Stimulated activated memory B cell treated with anti-CD40 and anti-IgM and Interleukin-4, amounts not matched to agents 10 μg/mL and 1 μg/mL and 100 μg/mL, for 72 hours (primary cell): Measurements from ENCODE around the gene RARRES1.

Experiments used
- ATAC-seq: fragments of 150-1000 bp; cut with Tn5 transposase; 2 replicates; pipeline ENCODE4 v1.10.0; 2021
- H3K27ac Mint-ChIP-seq: one replicate; pipeline ENCODE4 v1.8.0; 2022; ENCODE audit warnings: mild to moderate bottlenecking, mixed read lengths
- H3K27me3 Mint-ChIP-seq: one replicate; pipeline ENCODE4 v1.8.0; 2022; ENCODE audit warnings: mixed read lengths
- H3K36me3 Mint-ChIP-seq: one replicate; pipeline ENCODE4 v1.8.0; 2022; ENCODE audit warnings: mixed read lengths
- H3K4me1 Mint-ChIP-seq: one replicate; pipeline ENCODE4 v1.8.0; 2022; ENCODE audit warnings: mixed read lengths
- H3K4me3 Mint-ChIP-seq: one replicate; pipeline ENCODE4 v1.8.0; 2022; ENCODE audit warnings: mild to moderate bottlenecking, moderate library complexity, mixed read lengths
- H3K9me3 Mint-ChIP-seq: one replicate; pipeline ENCODE4 v1.8.0; 2022; ENCODE audit warnings: mixed read lengths

Gene RARRES1

GRCh38 chr3:158731938-158732855 is at the start of gene RARRES1:
Gene RARRES1 (minus strand): TSS chr3:158732457. CDS start chr3:158732415, 42 bp downstream.
- Mint-ChIP-seq H3K4me3 (peak within 1 kb of the TSS; percentile 73), H3K27me3 (no peaks in the 10 kb centered on the region), H3K36me3 (peaks cover 17% of the 10 kb centered on the region), H3K27ac (no peak within 1 kb of the TSS), H3K4me1 (peaks cover 16% of the 10 kb centered on the region), H3K9me3 (peaks cover 6% of the 10 kb centered on the region)
- peak; percentile 78 for ATAC-seq

GRCh38 chr3:158781849-158782248 is 49.6 kb upstream of the RARRES1 start:
- Mint-ChIP-seq H3K36me3 (no peaks in the 10 kb centered on the region), H3K4me1 (no peaks in the 10 kb centered on the region), H3K27ac (no peak overlapping the region), H3K9me3 (no peaks in the 10 kb centered on the region), H3K4me3 (no peak overlapping the region), H3K27me3 (no peaks in the 10 kb centered on the region)
- ATAC-seq = no peak

GRCh38 chr3:158781191-158781590 is 48.9 kb upstream of the RARRES1 start:
- ATAC-seq = no peak
- Mint-ChIP-seq H3K4me1 (no peaks in the 10 kb centered on the region), H3K27me3 (no peaks in the 10 kb centered on the region), H3K4me3 (no peak overlapping the region), H3K27ac (no peak overlapping the region), H3K36me3 (no peaks in the 10 kb centered on the region), H3K9me3 (no peaks in the 10 kb centered on the region)

GRCh38 chr3:158780766-158781165 is 48.5 kb upstream of the RARRES1 start:
- H3K4me3 Mint-ChIP-seq = no peak overlapping the region
- H3K4me1 Mint-ChIP-seq = no peaks in the 10 kb centered on the region
- no peak for ATAC-seq
- H3K9me3 Mint-ChIP-seq = no peaks in the 10 kb centered on the region
- H3K27me3 Mint-ChIP-seq = no peaks in the 10 kb centered on the region
- H3K36me3 Mint-ChIP-seq = no peaks in the 10 kb centered on the region
- no peak overlapping the region for H3K27ac Mint-ChIP-seq

GRCh38 chr3:158777161-158777873 is 45.1 kb upstream of the RARRES1 start:
- peaks cover 8% of the 10 kb centered on the region for H3K36me3 Mint-ChIP-seq
- H3K27ac Mint-ChIP-seq = no peak overlapping the region
- ATAC-seq = no peak
- H3K27me3 Mint-ChIP-seq = no peaks in the 10 kb centered on the region
- H3K9me3 Mint-ChIP-seq = no peaks in the 10 kb centered on the region
- H3K4me3 Mint-ChIP-seq = no peak overlapping the region
- H3K4me1 Mint-ChIP-seq = no peaks in the 10 kb centered on the region

GRCh38 chr3:158776531-158776930 is 44.3 kb upstream of the RARRES1 start:
- no peaks in the 10 kb centered on the region for H3K27me3 Mint-ChIP-seq
- ATAC-seq = no peak
- H3K27ac Mint-ChIP-seq = no peak overlapping the region
- H3K36me3 Mint-ChIP-seq = peaks cover 8% of the 10 kb centered on the region
- no peaks in the 10 kb centered on the region for H3K9me3 Mint-ChIP-seq
- no peak overlapping the region for H3K4me3 Mint-ChIP-seq
- H3K4me1 Mint-ChIP-seq = no peaks in the 10 kb centered on the region

- no peaks in the 10 kb centered on the region for H3K27me3 Mint-ChIP-seq
- H3K36me3 Mint-ChIP-seq = peaks cover 10% of the 10 kb centered on the region
- no peak overlapping the region for H3K4me3 Mint-ChIP-seq
- no peaks in the 10 kb centered on the region for H3K9me3 Mint-ChIP-seq
- ATAC-seq = no peak
- no peaks in the 10 kb centered on the region for H3K4me1 Mint-ChIP-seq
- no peak overlapping the region for H3K27ac Mint-ChIP-seq
Measured at GRCh38 chr3:158775426-158776410, 43.5 kb upstream of the RARRES1 start.

GRCh38 chr3:158774965-158775364 is 42.7 kb upstream of the RARRES1 start:
- no peaks in the 10 kb centered on the region for H3K4me1 Mint-ChIP-seq
- no peak overlapping the region for H3K4me3 Mint-ChIP-seq
- no peaks in the 10 kb centered on the region for H3K9me3 Mint-ChIP-seq
- H3K27ac Mint-ChIP-seq = no peak overlapping the region
- no peak for ATAC-seq
- no peaks in the 10 kb centered on the region for H3K27me3 Mint-ChIP-seq
- peaks cover 14% of the 10 kb centered on the region for H3K36me3 Mint-ChIP-seq

- H3K36me3 Mint-ChIP-seq = peaks cover 14% of the 10 kb centered on the region
- H3K27me3 Mint-ChIP-seq = no peaks in the 10 kb centered on the region
- no peak overlapping the region for H3K27ac Mint-ChIP-seq
- ATAC-seq = no peak
- no peaks in the 10 kb centered on the region for H3K9me3 Mint-ChIP-seq
- H3K4me3 Mint-ChIP-seq = no peak overlapping the region
- no peaks in the 10 kb centered on the region for H3K4me1 Mint-ChIP-seq
Measured at GRCh38 chr3:158773845-158774830, 41.9 kb upstream of the RARRES1 start.

GRCh38 chr3:158773166-158773565 is 40.9 kb upstream of the RARRES1 start:
- Mint-ChIP-seq H3K4me3 (no peak overlapping the region), H3K27me3 (no peaks in the 10 kb centered on the region), H3K4me1 (no peaks in the 10 kb centered on the region), H3K9me3 (no peaks in the 10 kb centered on the region), H3K36me3 (peaks cover 14% of the 10 kb centered on the region), H3K27ac (no peak overlapping the region)
- ATAC-seq = no peak

- H3K9me3 Mint-ChIP-seq = no peaks in the 10 kb centered on the region
- ATAC-seq = no peak
- H3K27me3 Mint-ChIP-seq = no peaks in the 10 kb centered on the region
- no peak overlapping the region for H3K27ac Mint-ChIP-seq
- peaks cover 14% of the 10 kb centered on the region for H3K36me3 Mint-ChIP-seq
- no peaks in the 10 kb centered on the region for H3K4me1 Mint-ChIP-seq
- H3K4me3 Mint-ChIP-seq = no peak overlapping the region
Measured at GRCh38 chr3:158771982-158772381, 39.7 kb upstream of the RARRES1 start.

- H3K4me3 Mint-ChIP-seq = no peak overlapping the region
- H3K27me3 Mint-ChIP-seq = no peaks in the 10 kb centered on the region
- no peak for ATAC-seq
- no peaks in the 10 kb centered on the region for H3K4me1 Mint-ChIP-seq
- no peaks in the 10 kb centered on the region for H3K9me3 Mint-ChIP-seq
- peaks cover 17% of the 10 kb centered on the region for H3K36me3 Mint-ChIP-seq
- no peak overlapping the region for H3K27ac Mint-ChIP-seq
Measured at GRCh38 chr3:158771577-158771976, 39.3 kb upstream of the RARRES1 start.

- no peaks in the 10 kb centered on the region for H3K4me1 Mint-ChIP-seq
- H3K9me3 Mint-ChIP-seq = no peaks in the 10 kb centered on the region
- H3K27me3 Mint-ChIP-seq = no peaks in the 10 kb centered on the region
- H3K36me3 Mint-ChIP-seq = peaks cover 19% of the 10 kb centered on the region
- H3K4me3 Mint-ChIP-seq = no peak overlapping the region
- ATAC-seq = no peak
- H3K27ac Mint-ChIP-seq = no peak overlapping the region
Measured at GRCh38 chr3:158770741-158771350, 38.6 kb upstream of the RARRES1 start.
